SK-N-SH (cell line): ENCODE data around the gene ROPN1L.

Experiments
- ELF1 ChIP-seq: IDR thresholded peaks from 2 replicates; pipeline ENCODE4 v1.4.0; 2012
- GABPA ChIP-seq: IDR thresholded peaks from 2 replicates; pipeline ENCODE4 v1.4.0; 2012; ENCODE audit warnings: low read depth, mild to moderate bottlenecking
- MEF2A ChIP-seq: IDR thresholded peaks from 2 replicates; pipeline ENCODE4 v1.4.0; 2012; ENCODE audit warnings: low read depth, borderline replicate concordance
- NRF1 ChIP-seq: IDR thresholded peaks from 2 replicates; pipeline ENCODE4 v1.6.1; 2012; ENCODE audit warnings: low read depth, mild to moderate bottlenecking, low read length
- SMC3 ChIP-seq: IDR thresholded peaks from 2 replicates; pipeline ENCODE4 v1.6.1; 2012; ENCODE audit warnings: low read depth, low read length, improper control_type of control experiment
- TAF1 ChIP-seq: IDR thresholded peaks from 2 replicates; pipeline ENCODE4 v1.6.1; 2012; ENCODE audit warnings: low read depth, mild to moderate bottlenecking, low read length, moderate library complexity, borderline replicate concordance
- TEAD4 ChIP-seq: IDR thresholded peaks from 2 replicates; pipeline ENCODE4 v1.4.0; 2012; ENCODE audit warnings: mild to moderate bottlenecking, borderline replicate concordance; ENCODE audit not compliant: insufficient read depth
- TF ChIP-seq, protein P1 (sequence below): fragments of 200-600 bp; sonication (generic); IDR thresholded peaks from 2 replicates; pipeline ENCODE4 v1.6.1; 2017; ENCODE audit warnings: antibody characterized with exemption, mild to moderate bottlenecking, moderate library complexity
- TF ChIP-seq, protein P2 (sequence below): fragments of 150-350 bp; IDR thresholded peaks from 2 replicates; pipeline ENCODE4 v1.6.1; 2016; ENCODE audit warnings: mild to moderate bottlenecking, low read depth, low read length

DNA sequence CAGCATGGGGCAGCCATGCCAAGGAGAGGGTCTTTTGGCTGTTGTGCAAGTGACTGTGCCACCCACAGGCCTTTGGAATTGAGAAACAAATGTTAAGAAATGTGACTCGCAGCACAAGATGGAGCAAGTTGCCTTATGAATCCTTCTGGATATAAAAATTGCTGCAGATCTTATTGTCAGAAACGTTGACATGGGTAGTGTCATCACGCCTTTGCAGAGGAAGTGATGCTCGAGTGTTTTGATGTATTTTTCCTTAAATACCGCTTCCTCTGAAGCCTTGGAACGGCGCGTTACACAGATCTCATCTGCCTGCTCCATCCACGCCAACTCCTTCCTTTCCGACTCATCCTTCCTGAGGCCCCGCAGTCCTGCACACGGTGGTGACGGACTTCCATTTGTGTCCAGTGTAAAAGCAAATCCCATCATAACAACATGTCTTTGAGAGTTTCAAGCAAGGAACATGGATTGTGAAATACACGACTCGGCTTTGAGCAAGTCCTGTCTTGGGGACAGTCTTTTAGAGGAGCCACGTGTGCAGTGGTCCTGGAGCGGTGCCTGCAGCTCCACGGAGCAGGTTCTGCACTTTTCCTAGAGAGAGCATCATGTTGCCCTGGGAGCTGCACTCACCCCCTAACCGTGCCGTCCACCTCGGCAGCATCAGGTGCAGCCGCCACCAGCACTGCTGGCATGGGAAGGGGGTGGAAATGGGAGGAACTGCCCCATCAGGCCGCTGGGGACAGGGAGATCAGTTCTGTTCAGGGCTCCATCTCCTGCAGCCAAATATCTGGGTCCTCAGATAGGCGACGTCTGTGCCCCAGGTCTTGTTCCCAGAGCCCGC, 15.1 kb downstream of the ROPN1L start:
- no peak for TF ChIP-seq ELF1
- TF ChIP-seq, protein P1, sequence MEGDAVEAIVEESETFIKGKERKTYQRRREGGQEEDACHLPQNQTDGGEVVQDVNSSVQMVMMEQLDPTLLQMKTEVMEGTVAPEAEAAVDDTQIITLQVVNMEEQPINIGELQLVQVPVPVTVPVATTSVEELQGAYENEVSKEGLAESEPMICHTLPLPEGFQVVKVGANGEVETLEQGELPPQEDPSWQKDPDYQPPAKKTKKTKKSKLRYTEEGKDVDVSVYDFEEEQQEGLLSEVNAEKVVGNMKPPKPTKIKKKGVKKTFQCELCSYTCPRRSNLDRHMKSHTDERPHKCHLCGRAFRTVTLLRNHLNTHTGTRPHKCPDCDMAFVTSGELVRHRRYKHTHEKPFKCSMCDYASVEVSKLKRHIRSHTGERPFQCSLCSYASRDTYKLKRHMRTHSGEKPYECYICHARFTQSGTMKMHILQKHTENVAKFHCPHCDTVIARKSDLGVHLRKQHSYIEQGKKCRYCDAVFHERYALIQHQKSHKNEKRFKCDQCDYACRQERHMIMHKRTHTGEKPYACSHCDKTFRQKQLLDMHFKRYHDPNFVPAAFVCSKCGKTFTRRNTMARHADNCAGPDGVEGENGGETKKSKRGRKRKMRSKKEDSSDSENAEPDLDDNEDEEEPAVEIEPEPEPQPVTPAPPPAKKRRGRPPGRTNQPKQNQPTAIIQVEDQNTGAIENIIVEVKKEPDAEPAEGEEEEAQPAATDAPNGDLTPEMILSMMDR = peak; percentile 27
- TF ChIP-seq TAF1 = no peak
- TF ChIP-seq SMC3 = no peak; the same call in 1 of the 2 replicates
- TF ChIP-seq, protein P2, sequence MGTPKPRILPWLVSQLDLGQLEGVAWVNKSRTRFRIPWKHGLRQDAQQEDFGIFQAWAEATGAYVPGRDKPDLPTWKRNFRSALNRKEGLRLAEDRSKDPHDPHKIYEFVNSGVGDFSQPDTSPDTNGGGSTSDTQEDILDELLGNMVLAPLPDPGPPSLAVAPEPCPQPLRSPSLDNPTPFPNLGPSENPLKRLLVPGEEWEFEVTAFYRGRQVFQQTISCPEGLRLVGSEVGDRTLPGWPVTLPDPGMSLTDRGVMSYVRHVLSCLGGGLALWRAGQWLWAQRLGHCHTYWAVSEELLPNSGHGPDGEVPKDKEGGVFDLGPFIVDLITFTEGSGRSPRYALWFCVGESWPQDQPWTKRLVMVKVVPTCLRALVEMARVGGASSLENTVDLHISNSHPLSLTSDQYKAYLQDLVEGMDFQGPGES = no peak
- no peak for TF ChIP-seq TEAD4
- TF ChIP-seq MEF2A = no peak
- no peak for TF ChIP-seq GABPA
- TF ChIP-seq NRF1 = no peak
